NAMALWA (cell line): ENCODE data around the gene ABCB8.

ENCODE experiments used
- DNase-seq: peaks from one replicate; pipeline ENCODE4 v3.0.0-alpha.2; 2015; ENCODE audit warnings: low spot score

Gene ABCB8

DNA sequence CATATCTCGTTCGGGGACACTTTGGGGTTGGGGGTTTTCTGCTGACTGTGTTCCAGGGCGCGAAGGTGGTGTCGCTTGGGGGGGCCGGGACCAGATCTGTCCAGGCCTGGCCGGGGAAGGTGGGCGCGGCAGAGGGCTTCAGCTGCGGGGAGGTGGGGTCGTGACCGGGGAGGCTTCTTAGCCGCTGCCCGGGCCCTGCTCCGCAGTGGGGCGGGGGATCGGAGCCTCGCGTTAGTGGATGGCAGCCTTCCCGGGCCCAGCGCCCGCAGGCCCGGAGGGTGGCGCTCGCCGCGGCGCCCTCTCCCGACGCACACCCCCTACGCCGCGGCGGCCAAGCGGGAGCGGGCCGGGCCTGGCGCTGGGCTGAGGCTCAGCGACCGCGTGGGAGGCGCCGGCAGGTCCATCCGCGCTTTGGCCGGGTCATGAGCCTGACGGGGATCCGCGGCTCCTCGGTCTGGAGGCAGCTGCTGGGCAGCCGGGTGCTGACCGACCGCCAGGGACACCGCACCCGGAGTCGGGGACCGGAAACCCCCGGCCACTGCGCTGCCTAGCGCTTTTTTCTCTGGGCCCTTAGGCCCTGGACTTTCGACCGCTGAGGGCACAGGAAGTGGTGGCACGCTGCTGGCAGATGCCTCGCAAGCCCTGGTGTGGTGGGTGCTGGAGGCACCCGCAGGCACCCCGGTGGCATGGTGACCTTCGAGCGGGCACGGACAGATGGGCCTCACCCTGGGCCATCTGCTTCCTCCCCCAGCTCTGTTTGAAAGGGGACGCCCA is 59.2 kb downstream of the ABCB8 start:
- no peak for DNase-seq

DNA sequence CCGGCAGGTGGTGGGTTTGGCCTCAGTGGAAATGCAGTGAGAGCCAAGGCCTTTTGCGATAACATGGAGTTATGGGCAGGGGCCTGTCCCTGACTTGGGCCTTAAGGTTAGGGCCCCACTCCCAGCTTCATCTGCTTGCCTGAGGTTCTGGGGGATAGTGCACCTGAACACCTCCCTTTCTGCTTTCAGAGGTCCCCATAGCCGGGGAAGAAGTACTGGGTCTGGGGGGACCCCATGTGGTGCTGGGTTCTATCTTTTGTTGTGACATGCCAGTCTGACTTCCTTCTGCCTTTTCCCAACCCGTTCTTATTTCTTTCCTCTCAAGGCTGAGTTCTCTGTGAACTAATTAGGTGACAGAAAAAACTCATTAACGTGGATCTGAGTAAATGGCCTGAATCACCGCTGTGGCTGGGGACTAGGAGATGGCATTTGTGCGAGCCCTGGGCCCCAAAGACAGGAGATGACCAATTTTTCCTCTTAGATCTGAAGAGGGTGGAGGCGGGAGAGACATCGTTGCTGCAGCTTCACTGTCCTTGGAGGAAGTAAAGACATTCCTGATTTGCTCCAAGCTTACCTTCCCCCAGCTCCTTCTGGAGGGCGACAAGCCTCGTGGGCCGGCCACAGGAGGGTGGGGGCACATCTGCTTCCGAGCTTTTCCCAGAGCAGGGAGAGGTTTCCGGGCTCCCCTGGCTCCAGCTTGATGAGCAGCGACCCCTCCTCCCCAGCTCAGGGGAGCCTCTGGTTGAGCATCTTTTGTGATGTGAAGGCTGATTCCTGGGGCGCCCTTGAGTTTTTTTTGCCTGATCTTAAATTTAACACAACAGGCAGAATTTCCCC is 60.0 kb downstream of the ABCB8 start:
- DNase-seq = no peak

DNA sequence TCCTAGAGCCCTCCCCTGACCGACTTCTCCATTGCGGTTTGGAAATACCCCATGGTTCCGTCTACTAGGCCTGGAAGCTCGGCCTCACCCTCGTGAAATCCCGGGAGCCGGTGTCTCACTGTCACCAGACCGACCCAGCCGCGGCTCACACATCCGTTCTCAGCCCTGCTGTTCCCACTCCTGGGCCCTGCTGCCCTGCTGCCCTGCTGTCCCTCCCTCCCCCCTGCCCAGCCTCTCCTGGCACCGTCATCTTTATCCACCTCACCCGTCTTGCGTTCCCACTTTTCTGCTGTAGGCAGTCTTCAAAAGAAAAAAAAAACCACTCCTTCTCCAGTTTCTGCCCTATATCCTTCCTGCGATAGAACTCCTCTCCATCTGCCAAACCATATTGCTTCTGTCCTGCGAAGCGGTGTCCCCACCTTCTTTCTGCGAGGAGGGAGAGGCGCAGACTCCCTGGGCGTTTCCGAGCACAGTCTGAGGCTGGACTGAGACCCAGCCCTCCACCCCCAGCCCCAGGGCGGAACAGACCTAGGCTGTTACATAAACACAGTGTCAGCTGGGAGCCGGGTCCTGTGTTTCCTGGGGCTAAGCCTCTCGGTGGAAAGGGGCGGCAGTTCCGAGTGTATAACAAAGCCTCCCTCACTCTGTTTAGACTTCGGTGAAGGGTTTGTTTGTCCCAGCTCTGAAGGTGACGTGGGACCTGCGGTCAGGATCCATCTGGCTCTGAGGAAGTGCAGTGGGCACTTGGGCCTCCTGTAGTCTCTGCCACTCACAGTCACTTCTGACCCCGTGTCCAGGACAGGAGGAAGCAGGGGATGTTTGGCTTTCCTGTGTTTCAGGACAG is 60.8 kb downstream of the ABCB8 start:
- no peak for DNase-seq

DNA sequence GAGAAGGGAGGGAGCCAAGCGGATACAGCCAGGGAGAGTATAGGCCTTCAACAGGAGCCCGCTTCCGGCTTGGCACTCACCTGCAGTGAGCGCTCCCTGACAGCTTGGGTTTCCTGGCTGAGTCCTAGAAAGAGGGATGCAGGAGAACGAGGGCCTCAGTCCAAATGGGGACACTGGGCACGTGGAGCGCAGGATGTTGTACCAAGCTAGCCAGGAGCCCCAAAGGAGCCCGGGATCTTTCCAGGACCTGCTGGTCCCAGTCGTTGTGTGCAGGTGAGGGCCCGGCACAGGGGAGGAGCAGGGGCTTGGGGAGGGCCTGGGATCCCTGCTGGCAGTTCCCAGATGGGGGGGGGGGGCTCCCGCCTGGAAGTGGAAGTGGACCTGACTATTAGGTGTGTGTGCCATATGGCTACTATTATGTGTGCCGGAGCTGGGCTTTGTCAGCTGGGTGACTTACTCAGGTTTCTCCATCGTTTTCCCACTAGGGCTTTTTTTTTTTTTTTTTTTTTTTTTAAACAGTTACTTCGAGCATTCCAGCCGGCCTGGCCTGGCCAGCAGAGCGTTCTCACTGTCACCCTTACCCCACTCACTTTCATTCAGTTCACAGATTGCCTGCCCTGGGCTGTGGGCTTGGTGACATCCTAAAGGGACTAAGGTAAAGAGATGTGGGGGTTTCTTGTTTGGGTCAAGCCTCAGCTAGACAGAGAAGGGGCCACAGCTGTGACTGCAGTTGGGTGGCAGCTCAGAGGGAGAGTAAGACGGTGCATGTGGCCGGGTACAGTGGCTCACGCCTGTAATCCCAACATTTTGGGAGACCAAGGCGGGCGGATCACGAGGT is 61.9 kb downstream of the ABCB8 start:
- no peak for DNase-seq

DNA sequence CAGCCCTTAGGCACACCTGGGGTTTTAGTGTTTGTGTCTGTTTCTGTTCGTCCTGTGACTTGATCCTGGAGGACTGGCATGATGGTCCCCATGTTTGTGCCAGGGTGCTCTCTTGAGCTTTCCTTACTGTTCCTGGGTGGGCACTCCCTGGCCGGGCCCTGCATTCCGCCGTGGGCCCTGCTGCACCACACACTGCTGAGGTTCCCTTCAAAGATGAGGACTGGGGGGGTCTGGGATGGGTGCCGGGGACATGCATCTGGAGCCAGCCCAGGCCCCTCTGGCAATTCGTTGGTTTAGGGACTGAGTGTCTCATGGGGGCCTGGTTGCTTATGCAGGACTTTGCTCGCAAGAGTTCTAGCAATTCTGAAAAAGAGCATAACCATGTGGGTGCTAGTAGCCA is 62.8 kb downstream of the ABCB8 start:
- DNase-seq = no peak

DNA sequence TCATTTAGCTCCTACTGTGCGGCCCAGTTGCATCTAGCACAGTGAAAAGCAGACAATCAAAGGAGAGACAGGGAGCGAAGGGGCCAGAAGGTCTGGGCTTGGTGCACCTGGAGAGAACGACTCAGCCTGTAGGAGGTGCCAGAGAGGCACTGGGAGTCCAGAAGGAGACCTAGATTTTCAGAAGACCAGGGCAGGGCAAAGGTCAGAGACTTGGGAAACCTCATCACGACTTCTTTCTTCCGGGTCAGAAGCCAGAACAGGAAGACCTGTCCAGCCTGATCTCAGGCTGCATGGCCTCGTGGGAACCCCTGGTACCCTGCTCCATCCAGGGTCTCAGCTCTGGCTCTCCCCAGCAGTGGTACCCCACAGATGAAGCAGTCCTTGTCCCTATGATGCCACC is 63.2 kb downstream of the ABCB8 start:
- peak; percentile 70 for DNase-seq

DNA sequence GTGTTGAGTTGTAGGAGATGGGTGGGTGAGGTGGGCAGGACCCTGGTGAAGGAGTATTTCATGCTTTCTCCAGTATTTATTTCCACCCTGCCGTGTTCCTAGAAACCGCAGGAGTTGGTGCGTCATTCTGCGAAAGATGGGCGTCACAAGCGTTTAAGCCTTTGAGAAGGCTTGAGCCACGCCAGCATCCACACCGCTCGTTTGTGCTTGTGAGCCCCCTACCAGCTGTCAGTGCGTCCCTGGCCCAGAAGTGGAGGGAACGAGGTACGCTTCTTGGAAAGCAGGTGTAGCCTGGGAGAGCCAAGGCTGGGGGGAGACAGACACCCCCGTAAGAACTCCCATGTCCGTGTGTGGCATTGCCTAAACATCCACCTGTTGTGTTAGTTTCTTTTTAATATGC is 63.7 kb downstream of the ABCB8 start:
- DNase-seq = no peak

DNA sequence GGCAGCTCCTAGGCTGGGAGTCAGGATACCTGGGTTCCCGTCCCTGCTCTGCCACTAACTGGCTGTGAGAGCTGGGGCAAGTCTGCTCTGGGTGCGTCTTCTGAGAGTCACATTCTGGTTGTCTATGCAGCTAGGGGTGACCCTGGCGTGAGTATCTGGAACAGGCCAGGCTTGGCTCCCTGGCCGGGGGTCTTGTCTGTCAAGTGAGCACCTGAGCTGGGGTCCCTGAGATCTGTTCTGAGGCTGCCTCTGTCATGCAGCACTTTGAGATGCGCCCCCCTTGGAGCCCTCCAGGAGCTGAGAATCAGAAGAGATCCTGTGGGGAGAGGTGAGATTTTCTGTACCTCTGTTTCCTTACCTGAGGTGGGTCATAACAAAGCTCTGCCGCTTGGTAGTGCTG is 65.5 kb downstream of the ABCB8 start:
- no peak for DNase-seq

DNA sequence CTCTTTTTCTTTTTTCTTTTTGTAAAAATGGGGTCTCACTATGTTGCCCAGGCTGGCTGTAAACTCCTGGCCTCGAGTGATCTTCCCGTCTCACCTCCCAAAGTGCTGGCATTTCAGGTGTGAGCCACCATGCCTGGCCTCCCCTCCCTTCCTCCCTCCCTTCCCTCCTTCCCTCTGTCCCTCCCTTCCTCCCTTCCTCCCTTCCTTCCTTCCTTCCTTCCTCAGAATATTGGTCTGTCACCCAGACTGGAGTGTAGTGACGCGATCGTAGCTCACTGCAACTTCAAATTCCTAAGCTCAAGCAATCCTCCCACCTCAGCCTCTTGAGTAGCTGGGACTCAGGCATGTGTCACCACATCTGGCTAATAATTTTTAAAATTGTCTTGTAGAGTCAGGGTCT is 66.4 kb downstream of the ABCB8 start:
- DNase-seq = no peak

DNA sequence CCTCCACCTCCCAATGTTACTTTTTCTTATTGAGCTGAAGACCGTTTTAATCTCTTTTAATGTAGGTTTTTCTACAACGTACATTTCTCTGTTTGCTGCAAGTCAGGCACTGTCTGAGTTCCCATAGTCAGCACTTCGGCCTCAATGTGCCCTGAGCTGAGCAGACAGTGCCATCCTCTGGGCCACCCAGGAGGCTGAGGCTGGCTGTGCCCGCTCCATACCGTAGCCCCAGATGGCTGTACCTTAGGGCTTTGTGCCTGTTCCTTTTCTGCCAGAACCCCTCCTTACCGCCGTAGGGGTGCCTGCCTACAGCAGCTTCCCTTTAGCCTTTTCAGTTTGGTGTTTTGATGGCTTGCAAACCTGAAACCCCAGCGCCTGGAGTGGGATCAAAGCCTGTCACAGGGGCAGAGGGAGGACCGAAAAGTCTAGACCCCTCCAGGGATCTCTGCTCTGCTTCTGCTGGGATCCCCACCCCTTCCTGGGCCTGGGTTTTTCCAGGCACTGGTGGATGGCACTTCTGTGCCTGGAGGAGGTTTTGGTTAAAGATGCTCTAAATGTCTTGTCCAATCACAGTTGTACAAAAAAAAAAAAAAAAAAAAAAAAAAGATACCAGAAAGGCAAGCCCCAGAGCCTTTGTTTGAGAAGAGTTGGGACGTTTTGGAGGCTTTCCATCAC is 67.0 kb downstream of the ABCB8 start:
- no peak for DNase-seq

DNA sequence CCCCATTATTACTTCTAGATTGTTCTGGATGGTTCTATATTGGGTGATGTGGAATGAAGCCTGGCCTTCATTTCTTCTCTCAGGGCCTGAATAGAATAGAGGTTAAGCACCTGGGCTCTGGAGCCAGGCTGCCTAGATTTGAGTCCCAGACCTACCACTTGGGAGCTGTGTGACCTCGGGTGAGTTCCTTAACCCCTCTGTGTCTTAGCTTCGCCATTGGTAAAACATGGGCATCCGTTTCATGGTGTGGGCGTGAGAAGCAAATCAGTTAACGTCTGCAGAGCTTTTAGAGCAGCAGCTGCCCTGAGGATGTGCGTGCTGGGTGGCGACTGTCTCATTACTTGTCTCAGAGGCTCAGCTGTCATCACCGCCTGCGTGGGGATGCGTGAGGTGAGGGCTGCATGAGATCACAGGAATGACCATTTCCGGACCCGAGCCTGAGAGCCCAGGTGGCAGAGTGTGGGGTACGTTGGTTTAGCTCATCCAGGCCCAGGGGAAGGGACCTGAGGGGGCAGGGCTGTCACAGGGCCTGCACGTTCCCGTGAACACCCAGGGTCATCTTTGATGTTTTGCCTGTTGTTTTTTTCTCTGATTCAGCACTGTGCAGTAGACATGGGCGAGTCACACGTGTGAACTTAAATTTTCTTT is 67.7 kb downstream of the ABCB8 start:
- DNase-seq = no peak
